Astrocyte (in vitro differentiated cells and primary cell): ENCODE results near the gene SPESP1.

ENCODE experiments used
- CTCF ChIP-seq: IDR thresholded peaks from 2 replicates; pipeline ENCODE4 v1.5.1; 2011; ENCODE audit warnings: low read depth, mild to moderate bottlenecking, inconsistent platforms, low read length, moderate library complexity; ENCODE audit not compliant: insufficient read depth
- EZH2 ChIP-seq: IDR thresholded peaks from 2 replicates; pipeline ENCODE4 v1.6.1; 2012; ENCODE audit warnings: mild to moderate bottlenecking, low read length, inconsistent platforms; ENCODE audit not compliant: insufficient read depth

GRCh38 chr15:68887120-68887519, 43.2 kb upstream of the SPESP1 start:
- no peak for TF ChIP-seq CTCF
- no peak for TF ChIP-seq EZH2
